ENCODE measurements around the gene MMEL1. TPM values are rescaled to one million over a fixed set of nuclear protein-coding genes. Genes with fewer than 3 reads are reported as not detected.
A peak's percentile ranks its signal among the peaks of the same experiment; 100 is the strongest.

Gene MMEL1
- total and polyA plus RNA-seq, 7 experiments from 2014 or later, result 2.0 to 20.5 (median 2.8) TPM

GRCh38 chr1:2595812-2596529 is 36.8 kb downstream of the MMEL1 start:
- Mint-ChIP-seq H3K4me3 (no peak overlapping the region), H3K27me3 (peaks cover 0 to 7% (median 0%) of the 10 kb centered on the region in 5 donors), H3K9me3 (peaks cover 0 to 9% (median 3%) of the 10 kb centered on the region in 11 donors), H3K36me3 (peaks cover 0 to 4% (median 0%) of the 10 kb centered on the region in 5 donors), H3K4me1 (peaks cover 0 to 7% (median 5%) of the 10 kb centered on the region in 7 donors), H3K27ac (peak overlapping the region in 1 of 9 donors; percentile 49)
- ChIA-PET POLR2A (interaction anchor here (0.5 kb wide), 1 partner anchor 192 kb away, joined by 3 read pairs; no protein-coding TSS in a partner anchor), CTCF (interaction anchor here (0.7 kb wide), 2 partner anchors 8 to 132 kb away, joined by 4 to 6 read pairs; no protein-coding TSS in a partner anchor)
- Histone ChIP-seq H3K4me3 (ENCODE audit: low read length) (no peak overlapping the region), H3K27me3 (ENCODE audit: control insufficient read depth in 2 of 2, insufficient read depth in 2 of 2, low read length in 2 of 2) (no peaks in the 10 kb centered on the region), H3K9me3 (ENCODE audit: control insufficient read depth in 2 of 3, low read length in 3 of 3) (no peaks in the 10 kb centered on the region), H3K36me3 (ENCODE audit: control insufficient read depth in 2 of 3, insufficient read depth in 3 of 3, low read length in 3 of 3) (no peaks in the 10 kb centered on the region), H3K27ac (ENCODE audit: low read depth, low read length) (no peak overlapping the region), H3K4me1 (ENCODE audit: control insufficient read depth in 2 of 2, insufficient read depth in 2 of 2, low read length in 2 of 2) (peaks cover 0 to 4% of the 10 kb centered on the region in 2 donors)
- no peak for ATAC-seq
- DNase-seq, result peak in 3 of 9 donors; percentile 6 to 16 (median 6)
- intact Hi-C loops (cut with micrococcal nuclease), result no loop called here

- Histone ChIP-seq H3K4me3 (ENCODE audit: low read length) (no peak overlapping the region), H3K9me3 (ENCODE audit: control insufficient read depth in 2 of 3, low read length in 3 of 3) (no peaks in the 10 kb centered on the region), H3K27ac (ENCODE audit: low read depth, low read length) (no peak overlapping the region), H3K36me3 (ENCODE audit: control insufficient read depth in 2 of 3, insufficient read depth in 3 of 3, low read length in 3 of 3) (no peaks in the 10 kb centered on the region), H3K4me1 (ENCODE audit: control insufficient read depth in 2 of 2, insufficient read depth in 2 of 2, low read length in 2 of 2) (peaks cover 0 to 4% of the 10 kb centered on the region in 2 donors), H3K27me3 (ENCODE audit: control insufficient read depth in 2 of 2, insufficient read depth in 2 of 2, low read length in 2 of 2) (no peaks in the 10 kb centered on the region)
- ChIA-PET POLR2A (interaction anchor here (0.5 kb wide), 1 partner anchor 191 kb away, joined by 3 read pairs; no protein-coding TSS in a partner anchor), CTCF (interaction anchor here (0.7 kb wide), 1 partner anchor 132 kb away, joined by 6 read pairs; no protein-coding TSS in a partner anchor)
- DNase-seq, result peak in 2 of 9 donors; percentile 5 to 20
- intact Hi-C loops (cut with micrococcal nuclease), result no loop called here
- ATAC-seq, result no peak
- peaks cover 0 to 4% (median 0%) of the 10 kb centered on the region in 5 donors for H3K36me3 Mint-ChIP-seq
- peaks cover 0 to 5% (median 0%) of the 10 kb centered on the region in 5 donors for H3K27me3 Mint-ChIP-seq
- no peak overlapping the region for H3K27ac Mint-ChIP-seq
- peaks cover 0 to 9% (median 3%) of the 10 kb centered on the region in 11 donors for H3K9me3 Mint-ChIP-seq
- H3K4me3 Mint-ChIP-seq, result no peak overlapping the region
- H3K4me1 Mint-ChIP-seq, result peaks cover 0 to 8% (median 5%) of the 10 kb centered on the region in 7 donors
Observed at GRCh38 chr1:2595261-2595811, 37.5 kb downstream of the MMEL1 start.

GRCh38 chr1:2594641-2595131 is 38.1 kb downstream of the MMEL1 start:
- H3K27me3 ChIP-seq (ENCODE audit: control insufficient read depth in 2 of 2, insufficient read depth in 2 of 2, low read length in 2 of 2), result no peaks in the 10 kb centered on the region
- POLR2A ChIA-PET, result no interaction called here
- intact Hi-C loops (cut with micrococcal nuclease), result no loop called here
- H3K9me3 ChIP-seq (ENCODE audit: control insufficient read depth in 2 of 3, low read length in 3 of 3), result no peaks in the 10 kb centered on the region
- H3K4me1 Mint-ChIP-seq, result peaks cover 0 to 8% (median 5%) of the 10 kb centered on the region in 7 donors
- ATAC-seq, result no peak
- CTCF ChIA-PET, result no interaction called here
- no peak overlapping the region for H3K27ac ChIP-seq (ENCODE audit: low read depth, low read length)
- H3K4me3 ChIP-seq (ENCODE audit: low read length), result no peak overlapping the region
- peaks cover 0 to 9% (median 3%) of the 10 kb centered on the region in 11 donors for H3K9me3 Mint-ChIP-seq
- H3K27me3 Mint-ChIP-seq, result peaks cover 0 to 5% (median 0%) of the 10 kb centered on the region in 5 donors
- H3K36me3 Mint-ChIP-seq, result peaks cover 0 to 4% (median 0%) of the 10 kb centered on the region in 5 donors
- DNase-seq, result peak in 3 of 9 donors; percentile 3 to 20 (median 4)
- H3K36me3 ChIP-seq (ENCODE audit: control insufficient read depth in 2 of 3, insufficient read depth in 3 of 3, low read length in 3 of 3), result peaks cover 0 to 4% (median 0%) of the 10 kb centered on the region in 3 experiments
- no peak overlapping the region for H3K4me3 Mint-ChIP-seq
- peaks cover 0 to 4% of the 10 kb centered on the region in 2 donors for H3K4me1 ChIP-seq (ENCODE audit: control insufficient read depth in 2 of 2, insufficient read depth in 2 of 2, low read length in 2 of 2)
- H3K27ac Mint-ChIP-seq, result no peak overlapping the region

- no peak overlapping the region for H3K4me3 ChIP-seq (ENCODE audit: low read length)
- intact Hi-C loops (cut with micrococcal nuclease), result no loop called here
- peaks cover 0 to 9% (median 0%) of the 10 kb centered on the region in 3 experiments for H3K36me3 ChIP-seq (ENCODE audit: control insufficient read depth in 2 of 3, insufficient read depth in 3 of 3, low read length in 3 of 3)
- H3K4me1 ChIP-seq (ENCODE audit: control insufficient read depth in 2 of 2, insufficient read depth in 2 of 2, low read length in 2 of 2), result peaks cover 0 to 4% of the 10 kb centered on the region in 2 donors
- H3K27ac ChIP-seq (ENCODE audit: low read depth, low read length), result no peak overlapping the region
- DNase-seq (peak in 2 of 9 donors; percentile 6 to 7), ATAC-seq (no peak)
- H3K9me3 ChIP-seq (ENCODE audit: control insufficient read depth in 2 of 3, low read length in 3 of 3), result no peaks in the 10 kb centered on the region
- POLR2A ChIA-PET, result no interaction called here
- no peaks in the 10 kb centered on the region for H3K27me3 ChIP-seq (ENCODE audit: control insufficient read depth in 2 of 2, insufficient read depth in 2 of 2, low read length in 2 of 2)
- CTCF ChIA-PET, result no interaction called here
- Mint-ChIP-seq H3K27ac (peak overlapping the region in 1 of 9 donors; percentile 70), H3K27me3 (peaks cover 0 to 5% (median 0%) of the 10 kb centered on the region in 5 donors), H3K4me1 (peaks cover 0 to 8% (median 5%) of the 10 kb centered on the region in 7 donors), H3K36me3 (peaks cover 0 to 4% (median 0%) of the 10 kb centered on the region in 5 donors), H3K9me3 (peaks cover 0 to 9% (median 3%) of the 10 kb centered on the region in 11 donors), H3K4me3 (no peak overlapping the region)
Observed at GRCh38 chr1:2594001-2594640, 38.7 kb downstream of the MMEL1 start.

GRCh38 chr1:2593251-2593878 is 39.5 kb downstream of the MMEL1 start:
- peak in 1 of 9 donors; percentile 4 for DNase-seq
- Histone ChIP-seq H3K4me3 (ENCODE audit: low read length) (no peak overlapping the region), H3K4me1 (ENCODE audit: control insufficient read depth in 2 of 2, insufficient read depth in 2 of 2, low read length in 2 of 2) (peaks cover 0 to 4% of the 10 kb centered on the region in 2 donors), H3K36me3 (ENCODE audit: control insufficient read depth in 2 of 3, insufficient read depth in 3 of 3, low read length in 3 of 3) (peaks cover 0 to 16% (median 0%) of the 10 kb centered on the region in 3 experiments), H3K27me3 (ENCODE audit: control insufficient read depth in 2 of 2, insufficient read depth in 2 of 2, low read length in 2 of 2) (no peaks in the 10 kb centered on the region), H3K27ac (ENCODE audit: low read depth, low read length) (no peak overlapping the region), H3K9me3 (ENCODE audit: control insufficient read depth in 2 of 3, low read length in 3 of 3) (no peaks in the 10 kb centered on the region)
- no peak overlapping the region for H3K27ac Mint-ChIP-seq
- H3K27me3 Mint-ChIP-seq, result peaks cover 0 to under 1% (median 0%) of the 10 kb centered on the region in 5 donors
- ChIA-PET CTCF (no interaction called here), POLR2A (no interaction called here)
- intact Hi-C loops (cut with micrococcal nuclease), result no loop called here
- peak overlapping the region in 2 of 10 donors; percentile 72 to 76 for H3K4me3 Mint-ChIP-seq
- H3K9me3 Mint-ChIP-seq, result peaks cover 0 to 4% (median 0%) of the 10 kb centered on the region in 11 donors
- H3K4me1 Mint-ChIP-seq, result peaks cover 0 to 10% (median 5%) of the 10 kb centered on the region in 7 donors
- no peaks in the 10 kb centered on the region for H3K36me3 Mint-ChIP-seq
- no peak for ATAC-seq

GRCh38 chr1:2592672-2593071 is 40.1 kb downstream of the MMEL1 start:
- Mint-ChIP-seq H3K9me3 (no peaks in the 10 kb centered on the region), H3K4me1 (peaks cover 0 to 11% (median 6%) of the 10 kb centered on the region in 7 donors), H3K36me3 (no peaks in the 10 kb centered on the region), H3K27me3 (no peaks in the 10 kb centered on the region), H3K4me3 (peak overlapping the region in 7 of 10 donors; percentile 34 to 76 (median 65)), H3K27ac (peak overlapping the region in 7 of 9 donors; percentile 40 to 88 (median 69))
- ChIA-PET POLR2A (no interaction called here), CTCF (no interaction called here)
- H3K4me3 ChIP-seq (ENCODE audit: low read length), result no peak overlapping the region
- DNase-seq (peak in 3 of 9 donors; percentile 5 to 30 (median 18)), ATAC-seq (peak; percentile 28)
- intact Hi-C loops (cut with micrococcal nuclease), result no loop called here
- H3K27me3 ChIP-seq (ENCODE audit: control insufficient read depth in 2 of 2, insufficient read depth in 2 of 2, low read length in 2 of 2), result no peaks in the 10 kb centered on the region
- H3K36me3 ChIP-seq (ENCODE audit: control insufficient read depth in 2 of 3, insufficient read depth in 3 of 3, low read length in 3 of 3), result peaks cover 0 to 16% (median 0%) of the 10 kb centered on the region in 3 experiments
- H3K4me1 ChIP-seq (ENCODE audit: control insufficient read depth in 2 of 2, insufficient read depth in 2 of 2, low read length in 2 of 2), result peaks cover 3 to 7% of the 10 kb centered on the region in 2 donors
- no peaks in the 10 kb centered on the region for H3K9me3 ChIP-seq (ENCODE audit: control insufficient read depth in 2 of 3, low read length in 3 of 3)
- peak overlapping the region; percentile 48 for H3K27ac ChIP-seq (ENCODE audit: low read depth, low read length)
